Measurements from ENCODE around the gene KISS1R.

KISS1R gene

DNA sequence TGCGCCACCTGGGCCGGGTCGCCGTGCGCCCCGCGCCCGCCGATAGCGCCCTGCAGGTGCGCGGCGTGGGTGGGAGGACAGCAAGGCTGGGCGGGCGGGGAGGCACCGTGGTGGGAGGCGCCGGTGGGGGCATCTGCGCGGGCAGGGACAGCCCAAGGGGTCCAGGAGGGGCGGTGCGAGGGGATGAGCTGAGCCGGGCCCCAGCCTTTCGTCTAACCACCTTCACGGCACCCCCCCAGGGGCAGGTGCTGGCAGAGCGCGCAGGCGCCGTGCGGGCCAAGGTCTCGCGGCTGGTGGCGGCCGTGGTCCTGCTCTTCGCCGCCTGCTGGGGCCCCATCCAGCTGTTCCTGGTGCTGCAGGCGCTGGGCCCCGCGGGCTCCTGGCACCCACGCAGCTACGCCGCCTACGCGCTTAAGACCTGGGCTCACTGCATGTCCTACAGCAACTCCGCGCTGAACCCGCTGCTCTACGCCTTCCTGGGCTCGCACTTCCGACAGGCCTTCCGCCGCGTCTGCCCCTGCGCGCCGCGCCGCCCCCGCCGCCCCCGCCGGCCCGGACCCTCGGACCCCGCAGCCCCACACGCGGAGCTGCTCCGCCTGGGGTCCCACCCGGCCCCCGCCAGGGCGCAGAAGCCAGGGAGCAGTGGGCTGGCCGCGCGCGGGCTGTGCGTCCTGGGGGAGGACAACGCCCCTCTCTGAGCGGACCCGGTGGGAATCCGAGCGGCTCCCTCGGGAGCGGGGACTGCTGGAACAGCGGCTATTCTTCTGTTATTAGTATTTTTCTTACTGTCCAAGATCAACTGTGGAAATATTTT lies 3.1 kb downstream of the KISS1R start:
- DNase-seq (ENCODE audit: low spot score): no peak

DNA sequence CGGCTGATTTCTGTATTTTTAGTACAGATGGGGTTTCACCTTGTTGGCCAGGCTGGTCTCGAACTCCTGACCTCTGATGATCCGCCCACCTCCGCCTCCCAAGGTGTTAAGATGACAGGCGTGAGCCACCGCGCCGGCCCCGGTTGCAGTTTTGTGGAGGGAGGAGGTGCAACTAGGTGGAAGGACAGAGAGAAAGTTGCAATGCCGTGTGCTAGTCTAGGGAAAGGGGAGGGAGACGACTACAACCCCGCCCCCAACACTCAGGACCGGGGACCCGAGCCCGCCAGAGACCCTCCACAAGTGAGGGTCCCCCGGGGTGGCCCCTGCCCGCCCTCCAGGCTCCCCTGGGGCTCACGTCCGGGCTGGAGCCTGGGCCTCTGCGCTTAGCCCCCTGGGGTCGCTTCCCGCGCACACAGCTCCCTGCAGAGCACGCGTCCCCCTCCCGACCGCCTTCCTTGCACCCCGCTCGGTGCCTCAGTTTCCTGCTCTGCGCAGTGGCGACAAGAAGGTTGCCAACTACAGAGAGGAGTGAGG lies 7.5 kb downstream of the KISS1R start:
- DNase-seq (ENCODE audit: low spot score): no peak

DNA sequence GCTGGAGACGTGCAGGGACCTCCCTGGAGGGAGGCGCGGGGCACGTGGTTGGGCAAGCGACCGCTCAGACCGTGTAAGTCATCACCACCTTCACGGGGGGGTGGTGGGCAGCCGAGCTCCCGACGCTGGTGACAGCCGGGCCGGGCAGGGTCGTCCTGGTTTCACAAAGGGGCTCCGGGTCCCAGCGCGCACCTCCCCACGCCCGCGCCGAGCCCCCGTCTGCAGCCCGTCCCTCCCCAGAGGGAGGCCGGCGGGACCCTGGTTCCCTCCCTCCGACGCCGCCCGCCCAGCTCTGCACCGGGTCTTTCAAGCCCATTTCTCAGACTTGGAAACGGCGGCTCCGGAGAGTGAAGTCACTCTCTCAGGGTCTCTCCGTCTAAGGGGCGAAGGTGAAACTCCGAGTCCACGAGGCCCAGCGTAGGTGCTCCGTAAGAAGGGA lies 8.0 kb downstream of the KISS1R start:
- no peak for DNase-seq (ENCODE audit: low spot score)

DNA sequence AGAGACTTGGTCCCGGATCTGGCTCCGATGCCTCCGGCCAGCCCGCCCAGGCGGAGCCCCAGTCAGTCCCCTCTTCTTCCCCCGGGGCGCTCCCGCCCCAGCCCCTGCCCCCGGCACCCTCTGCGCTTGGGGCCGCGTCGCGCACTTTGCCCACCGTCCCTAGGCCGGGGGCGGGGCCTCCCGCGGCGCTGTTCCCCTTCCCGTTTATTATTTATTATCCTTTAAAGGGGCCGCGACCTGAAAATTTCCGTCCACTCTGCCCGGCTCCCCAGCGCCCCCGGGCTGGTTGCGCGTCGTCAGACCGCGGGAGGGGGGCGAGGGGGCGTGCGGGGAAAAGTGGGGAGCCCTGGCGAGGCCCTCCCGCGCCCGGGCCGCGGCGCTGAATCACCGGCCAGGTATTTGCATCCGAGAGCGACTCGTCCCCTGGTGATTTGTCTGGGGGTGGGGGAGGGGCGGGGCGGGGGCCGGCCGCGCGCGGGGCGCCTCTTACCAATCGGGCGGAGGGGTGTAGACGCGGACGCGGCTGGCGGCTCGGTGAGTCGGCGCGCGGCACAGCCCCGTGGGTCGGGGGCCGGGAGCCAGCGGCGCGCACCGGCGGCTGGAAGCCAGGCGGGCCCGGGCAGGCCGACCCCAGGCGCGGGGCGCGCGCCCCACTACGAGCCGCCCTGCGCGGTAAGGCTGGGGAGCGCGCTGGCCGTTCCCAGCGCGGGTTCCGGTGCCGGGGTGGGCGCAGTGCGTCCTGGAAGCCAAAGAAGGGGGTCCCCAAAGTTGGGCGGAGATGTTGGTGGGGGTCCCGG lies 8.6 kb downstream of the KISS1R start, which contains the start of gene ARID3A:
Gene ARID3A (plus strand): TSS at position 510 of the 797 bp plus-strand sequence. CDS start 3,494 bp downstream, outside the sequence.
- DNase-seq (ENCODE audit: low spot score): peak; percentile 92

DNA sequence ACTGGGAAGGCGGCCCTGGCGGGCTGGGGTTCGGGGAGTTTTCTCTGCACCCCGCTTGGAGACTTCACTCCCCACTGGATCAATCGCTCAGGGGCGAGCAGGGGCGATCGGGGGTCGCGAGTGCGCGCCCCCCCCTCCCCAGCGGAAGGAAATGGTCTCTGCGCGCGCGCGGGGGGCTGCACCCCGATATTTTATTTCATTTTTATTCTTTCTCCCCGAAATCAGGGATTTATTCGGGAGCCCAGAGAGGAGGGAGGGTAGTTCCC lies 9.1 kb downstream of the KISS1R start:
- no peak for DNase-seq (ENCODE audit: low spot score)

DNA sequence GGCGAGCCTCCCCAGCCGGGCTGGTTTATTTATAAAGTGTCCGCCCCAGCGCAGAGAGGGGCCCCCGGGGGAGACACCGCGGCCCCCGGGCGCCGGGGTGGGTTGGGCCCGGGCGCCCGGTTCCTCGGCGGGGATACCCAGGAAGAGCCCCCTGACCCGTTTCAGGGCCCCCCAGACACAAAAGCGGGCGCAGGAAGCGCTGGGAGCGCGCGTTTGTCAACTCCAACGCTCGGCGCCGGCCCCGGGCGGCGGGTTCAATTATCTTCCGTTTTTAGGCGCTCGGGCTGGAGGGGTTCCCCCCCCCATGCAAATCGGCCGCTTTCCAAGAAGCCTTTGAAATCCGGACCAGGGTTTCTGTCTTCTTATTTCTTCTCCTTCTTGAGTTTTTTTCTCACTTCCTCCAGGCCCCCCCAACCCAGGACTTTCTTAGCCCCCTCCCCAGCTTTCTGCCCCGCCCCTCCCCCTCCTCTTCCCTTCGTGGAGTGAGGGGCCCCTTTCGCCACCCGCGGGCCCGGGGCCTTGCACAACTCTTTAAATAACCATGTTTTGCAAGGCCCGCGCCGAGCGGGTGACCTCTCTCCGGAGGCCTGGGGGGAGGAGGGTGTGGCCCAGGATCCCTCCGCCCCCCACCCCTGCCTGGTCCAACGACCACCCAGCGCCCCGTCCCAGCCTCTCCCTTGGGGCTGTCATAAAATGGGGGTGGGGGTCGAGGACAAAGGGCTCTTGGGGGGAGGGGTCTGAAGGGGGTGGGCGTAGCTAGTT lies 9.6 kb downstream of the KISS1R start:
- DNase-seq (ENCODE audit: low spot score): peak; percentile 61

DNA sequence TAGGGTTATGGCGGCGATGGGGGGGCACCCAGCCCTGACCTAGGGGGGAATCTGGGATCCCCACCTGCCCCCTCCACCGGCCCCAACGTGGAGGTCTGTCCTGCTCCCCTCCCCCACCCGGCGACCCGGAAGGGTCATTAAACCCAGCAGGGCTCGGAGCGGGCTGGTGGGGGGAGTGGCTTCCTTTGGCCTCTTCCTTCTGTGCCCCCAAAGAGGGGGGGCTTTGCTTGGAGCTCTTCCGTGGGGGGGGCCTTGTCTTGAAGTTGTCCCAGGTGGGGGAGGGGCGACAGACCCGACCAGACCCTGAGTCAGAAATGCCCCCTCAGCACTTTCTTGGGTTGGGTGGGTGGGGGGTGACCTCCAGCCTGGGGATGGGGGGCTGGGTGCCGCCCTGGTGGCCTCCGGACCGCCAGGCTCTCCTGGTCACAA lies 10.2 kb downstream of the KISS1R start:
- no peak for DNase-seq (ENCODE audit: low spot score)

DNA sequence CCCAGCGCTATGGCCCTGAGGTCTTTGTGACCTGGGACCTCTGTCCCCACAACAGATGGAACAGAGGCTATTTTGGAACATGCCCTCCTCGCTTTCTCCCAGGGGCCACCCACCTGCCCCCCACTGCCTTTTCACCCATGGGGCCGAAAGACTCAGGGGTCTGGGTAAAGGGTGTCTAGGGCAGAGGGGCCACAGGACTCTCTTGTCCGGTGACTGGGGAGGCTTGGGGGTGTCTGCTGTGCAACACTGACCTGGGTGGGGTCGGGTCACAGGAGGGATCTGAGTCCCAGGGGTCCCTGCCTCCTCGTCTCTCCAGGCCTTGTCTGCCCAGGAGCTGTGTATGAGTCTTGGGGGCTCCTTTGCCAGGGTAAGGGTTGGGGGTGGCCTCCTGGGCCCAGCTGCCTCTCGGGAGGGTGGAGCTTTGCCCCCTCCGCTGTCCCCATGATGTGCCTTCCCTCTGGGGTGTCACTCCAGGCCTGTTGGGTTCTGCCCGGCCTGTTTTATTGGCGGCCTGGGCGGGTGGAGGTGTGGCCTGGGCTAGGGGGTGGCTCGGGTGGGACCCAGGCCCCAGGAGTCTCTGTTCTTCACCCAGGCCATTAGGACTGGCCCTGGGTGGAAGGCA lies 10.8 kb downstream of the KISS1R start:
- no peak for DNase-seq (ENCODE audit: low spot score)

DNA sequence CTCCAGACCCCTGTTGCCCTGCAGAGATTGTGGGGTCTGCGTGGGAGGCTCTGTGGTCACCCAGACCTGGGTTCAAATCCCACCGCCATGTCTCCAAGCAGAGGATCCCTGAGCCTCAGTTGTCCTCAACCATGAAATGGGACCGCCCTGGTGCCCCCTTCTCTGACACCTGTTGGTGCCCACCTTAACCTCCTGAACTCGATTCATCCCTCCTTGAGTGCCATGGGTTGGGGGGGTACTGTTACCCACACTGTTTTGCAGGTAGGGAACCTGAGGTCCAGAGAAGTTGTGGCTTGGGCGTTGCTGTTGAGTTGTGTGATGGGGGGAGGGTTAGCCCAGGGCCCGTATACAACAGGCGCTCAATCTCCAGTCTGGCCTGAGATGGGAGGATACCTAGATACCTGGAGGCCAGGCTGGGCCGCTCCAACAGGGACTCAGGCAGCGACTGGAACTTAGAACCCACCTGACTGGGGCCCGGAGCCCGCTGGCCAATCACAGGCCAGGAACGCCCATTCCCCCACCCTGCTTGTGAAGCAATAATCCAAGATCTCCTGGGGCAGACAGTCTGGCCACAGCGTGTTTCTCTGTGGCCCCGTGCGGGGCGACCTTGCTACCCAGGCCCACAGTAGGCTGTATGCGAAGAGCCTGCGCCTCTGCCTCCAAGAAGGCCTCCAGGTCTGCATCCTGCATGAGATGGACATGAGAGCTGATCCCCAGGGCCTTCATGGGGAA lies 11.5 kb downstream of the KISS1R start:
- DNase-seq (ENCODE audit: low spot score): no peak

DNA sequence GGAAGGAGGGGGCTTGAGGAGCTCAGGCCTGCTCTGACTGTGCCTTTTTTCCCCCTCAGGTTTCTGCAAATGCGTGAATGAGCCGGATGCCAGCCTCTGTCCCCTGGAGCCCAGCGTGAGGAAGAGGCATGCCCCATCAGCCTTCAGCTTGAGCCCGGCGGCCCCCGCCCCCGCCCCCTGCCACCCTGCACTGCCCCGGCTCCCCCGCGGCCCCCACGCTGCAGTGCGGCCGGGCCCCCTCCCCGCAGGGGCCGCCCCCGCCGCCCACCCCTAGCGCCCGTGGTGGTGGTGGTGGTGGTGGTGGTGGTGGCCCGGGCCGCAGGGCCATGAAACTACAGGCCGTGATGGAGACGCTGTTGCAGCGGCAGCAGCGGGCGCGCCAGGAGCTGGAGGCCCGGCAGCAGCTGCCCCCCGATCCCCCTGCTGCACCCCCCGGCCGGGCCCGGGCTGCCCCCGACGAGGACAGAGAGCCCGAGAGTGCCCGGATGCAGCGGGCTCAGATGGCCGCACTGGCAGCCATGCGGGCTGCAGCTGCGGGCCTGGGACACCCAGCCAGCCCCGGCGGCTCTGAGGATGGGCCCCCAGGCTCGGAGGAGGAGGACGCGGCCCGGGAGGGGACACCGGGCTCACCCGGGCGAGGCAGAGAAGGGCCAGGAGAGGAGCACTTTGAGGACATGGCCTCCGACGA lies 12.2 kb downstream of the KISS1R start:
- DNase-seq (ENCODE audit: low spot score): no peak

DNA sequence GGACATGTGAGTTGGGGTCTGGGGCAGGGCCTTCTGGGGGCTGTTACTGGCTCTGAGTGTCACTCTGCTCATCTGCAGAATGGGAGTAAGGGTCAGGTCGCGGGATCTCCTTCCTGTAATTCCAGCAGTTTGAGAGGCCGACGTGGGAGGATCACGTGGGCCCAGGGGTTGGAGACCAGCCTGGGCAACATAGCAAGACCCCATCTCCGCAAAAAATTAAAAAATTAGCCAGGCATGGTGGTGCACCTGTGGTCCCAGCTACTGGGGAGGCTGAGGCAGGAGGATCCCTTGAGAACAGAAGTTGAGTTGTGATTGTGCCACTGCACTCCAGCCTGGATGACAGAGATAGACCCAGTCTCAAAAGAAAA lies 12.7 kb downstream of the KISS1R start:
- DNase-seq (ENCODE audit: low spot score): no peak

DNA sequence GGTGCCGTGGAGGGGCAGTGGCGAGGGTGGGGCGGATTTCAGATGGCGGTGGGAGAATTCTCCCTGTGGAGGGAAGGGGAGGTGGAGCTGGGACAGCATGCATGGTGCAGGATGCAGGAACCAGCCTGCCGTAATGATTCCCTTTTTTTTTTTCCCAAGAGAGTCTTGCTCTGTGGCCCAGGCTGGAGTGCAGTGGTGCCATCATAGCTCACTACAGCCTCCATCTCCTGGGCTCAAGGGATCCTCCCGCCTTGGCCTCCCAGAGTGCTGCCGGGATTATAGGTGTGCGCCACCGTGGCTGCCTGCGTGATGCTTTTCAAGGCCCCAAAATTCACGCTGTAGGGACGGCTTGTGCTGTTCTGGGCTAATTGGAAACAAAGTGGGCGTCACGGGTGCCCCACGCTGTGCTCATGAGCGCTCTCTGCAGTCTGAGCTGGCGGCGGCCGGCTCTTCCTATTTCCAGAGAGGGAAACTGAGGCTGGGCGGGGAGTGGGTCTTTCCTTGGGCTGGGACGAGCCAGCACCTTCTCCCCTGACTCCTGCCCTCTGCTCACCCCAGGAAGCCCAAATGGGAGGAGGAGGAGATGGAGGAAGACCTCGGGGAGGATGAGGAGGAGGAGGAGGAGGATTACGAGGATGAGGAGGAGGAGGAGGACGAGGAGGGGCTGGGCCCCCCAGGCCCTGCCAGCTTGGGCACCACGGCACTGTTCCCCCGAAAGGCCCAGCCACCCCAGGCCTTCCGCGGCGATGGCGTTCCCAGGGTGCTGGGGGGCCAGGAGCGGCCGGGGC lies 14.9 kb downstream of the KISS1R start:
- DNase-seq (ENCODE audit: low spot score): no peak

DNA sequence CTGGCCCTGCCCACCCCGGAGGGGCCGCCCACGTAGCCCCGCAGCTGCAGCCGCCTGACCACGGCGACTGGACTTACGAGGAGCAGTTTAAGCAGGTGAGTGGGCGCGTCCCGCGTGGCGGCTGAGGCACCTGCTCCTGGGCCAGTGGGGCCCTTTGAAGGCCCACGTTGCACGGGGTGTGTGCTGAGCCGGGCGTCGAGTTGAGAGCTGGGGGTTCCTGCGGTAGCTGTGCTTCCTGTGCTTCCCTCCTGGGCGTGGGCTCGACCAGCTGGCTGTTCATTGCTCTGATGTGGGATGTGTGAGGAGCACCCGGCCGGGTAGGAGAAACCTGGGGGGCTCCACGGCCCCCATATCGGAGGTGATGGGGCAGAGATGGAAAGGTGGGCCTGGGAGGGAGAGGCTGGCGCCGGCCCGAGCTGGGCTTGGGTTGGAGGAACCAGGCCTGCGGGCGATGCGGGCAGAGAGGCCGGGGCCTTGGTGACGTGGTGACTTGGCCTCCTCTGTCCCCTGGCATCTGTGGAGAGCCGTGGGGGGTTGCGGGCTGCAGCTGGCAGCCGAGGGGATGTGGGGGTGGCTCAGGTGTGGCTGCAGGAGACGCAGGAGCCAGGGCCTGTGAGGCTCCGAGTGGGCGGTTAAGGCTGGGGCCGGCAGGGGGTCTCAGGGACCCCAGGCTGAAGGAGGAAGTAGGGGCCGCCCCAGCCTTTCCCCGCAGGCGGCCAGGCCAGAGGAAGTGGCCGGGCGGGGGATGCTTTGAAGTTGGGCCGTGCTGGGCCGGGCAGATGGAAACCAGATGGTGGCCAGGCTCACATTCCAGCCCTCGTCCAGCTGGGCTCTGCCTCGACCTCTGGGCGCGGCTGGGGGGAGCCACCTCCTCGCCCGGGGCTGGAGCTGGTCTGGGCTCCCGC lies 15.8 kb downstream of the KISS1R start:
- peak; percentile 96 for DNase-seq (ENCODE audit: low spot score)

DNA sequence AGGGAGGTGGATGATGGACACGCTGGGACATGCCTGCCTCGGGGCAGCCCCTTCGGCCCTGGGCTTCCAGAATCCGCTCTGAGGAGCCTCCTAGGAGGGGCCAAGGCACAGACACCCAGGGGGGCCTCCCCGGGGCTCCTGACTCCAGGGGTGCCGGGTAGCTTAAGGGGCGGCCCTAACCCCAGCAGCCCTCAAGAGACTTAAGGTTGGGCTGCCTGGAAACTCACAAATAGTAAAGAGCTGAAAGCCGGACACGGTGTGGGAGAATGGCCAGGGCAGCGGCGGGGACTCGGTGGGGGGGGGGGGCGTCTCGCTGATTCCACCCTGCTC lies 16.4 kb downstream of the KISS1R start:
- no peak for DNase-seq (ENCODE audit: low spot score)

DNA sequence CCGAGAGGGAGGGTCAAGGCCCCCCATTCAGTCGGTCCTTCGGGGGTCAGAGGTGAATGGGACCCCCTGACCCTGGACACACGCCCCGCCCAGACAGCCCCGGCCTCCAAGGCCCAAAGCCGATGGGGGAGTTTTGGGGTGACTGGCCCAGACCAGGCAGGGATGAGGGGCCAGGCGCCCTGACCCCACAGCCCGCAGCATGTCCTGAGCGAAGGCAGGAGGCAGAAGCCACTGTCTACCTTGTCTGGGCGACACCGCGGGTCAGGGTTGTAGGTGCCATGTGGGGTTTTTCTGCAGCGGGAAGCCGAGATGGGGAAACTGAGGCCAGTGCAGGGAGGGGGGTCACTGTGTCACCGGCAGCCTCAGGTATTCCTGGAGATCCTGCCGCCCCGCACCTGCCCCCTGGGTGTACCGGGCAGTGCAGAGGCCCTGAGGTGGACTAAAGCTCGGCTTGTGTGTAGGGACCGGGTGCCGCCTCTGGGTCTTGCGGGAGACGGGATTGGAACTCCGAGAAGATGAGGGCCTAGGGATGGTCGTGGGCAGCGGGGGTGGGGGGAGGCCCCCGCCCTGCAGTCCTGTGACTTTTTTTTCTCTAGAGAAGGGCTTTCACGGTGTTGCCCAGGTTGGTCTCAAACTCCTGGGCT lies 17.2 kb downstream of the KISS1R start:
- DNase-seq (ENCODE audit: low spot score): no peak

DNA sequence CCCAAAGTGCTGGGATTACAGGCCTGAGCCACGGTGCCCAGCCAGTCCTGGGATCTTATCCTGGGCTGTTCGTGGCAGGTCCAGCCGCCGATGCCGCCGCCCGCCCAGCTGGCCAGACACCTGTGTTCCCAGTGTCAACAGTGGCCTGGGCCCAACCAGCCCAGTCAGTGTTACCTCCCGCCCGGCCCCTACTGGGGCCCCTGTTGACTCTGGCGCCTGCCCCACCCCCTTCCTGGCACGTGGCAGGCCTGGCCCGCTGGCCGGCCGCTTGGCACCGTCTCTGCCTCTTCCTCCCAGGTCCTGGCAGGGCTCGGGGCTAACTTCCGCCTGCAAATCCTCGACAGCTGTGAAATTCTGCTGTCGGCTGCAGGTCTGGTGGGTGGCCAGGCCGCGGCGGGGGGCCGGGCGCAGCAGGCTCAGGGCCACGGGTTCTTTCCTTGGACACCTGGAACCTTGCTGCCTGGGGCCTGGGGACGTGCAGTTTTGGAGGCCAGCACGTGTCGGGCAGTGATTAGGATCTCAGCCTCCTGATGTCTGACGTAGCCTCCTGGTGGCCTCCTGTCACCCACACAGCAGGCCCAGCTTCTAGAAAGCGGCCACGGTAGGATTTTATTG lies 17.8 kb downstream of the KISS1R start:
- peak; percentile 63 for DNase-seq (ENCODE audit: low spot score)

DNA sequence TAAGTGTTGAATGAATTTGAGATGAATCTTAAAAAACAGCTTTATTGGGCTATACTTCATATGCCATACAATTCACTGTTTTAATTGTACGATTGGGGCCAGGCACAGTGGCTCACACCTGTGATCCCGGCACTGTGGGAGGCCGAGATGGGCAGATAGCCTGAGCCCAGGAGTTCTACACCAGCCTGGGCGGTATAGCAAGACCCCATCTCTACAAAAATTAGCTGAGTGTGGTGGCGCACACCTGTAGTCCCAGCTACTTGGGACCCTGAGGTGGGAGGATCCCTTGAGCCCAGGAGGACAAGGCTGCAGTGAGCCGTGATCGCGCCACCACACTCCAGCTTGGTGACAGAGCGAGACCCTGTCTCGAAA lies 19.0 kb downstream of the KISS1R start:
- DNase-seq (ENCODE audit: low spot score): no peak

DNA sequence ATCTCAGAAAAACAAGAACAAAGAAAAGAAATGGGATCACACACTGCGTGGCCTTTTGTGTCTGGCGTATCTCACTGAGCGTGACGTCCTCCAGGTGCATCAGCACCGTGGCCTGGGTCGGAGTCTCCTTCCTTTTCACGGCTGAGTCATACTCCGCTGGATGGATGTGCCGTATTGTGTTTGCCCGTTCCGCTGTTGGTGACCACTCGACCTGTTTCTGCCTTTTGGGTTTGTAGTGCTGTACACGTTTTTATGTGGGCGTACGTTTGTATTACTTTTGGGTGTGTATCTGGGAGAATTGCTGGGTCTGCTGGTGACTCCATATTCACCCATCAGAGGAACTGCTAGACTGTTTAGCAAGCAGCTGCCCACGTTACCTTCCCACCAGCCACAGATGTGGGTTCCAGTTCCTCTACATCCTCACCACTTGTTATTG lies 20.1 kb downstream of the KISS1R start:
- no peak for DNase-seq (ENCODE audit: low spot score)

Measured in AG20443 (cell line).